Activated naive CD8-positive, alpha-beta T cell (primary cell): ENCODE data around the gene DDX41.
"Not testable (repeated sequence)": the region's sequence is repeated elsewhere in the genome, so short reads cannot be mapped to it uniquely, and the experiment has no call there.

Experiments used
- H3K27ac Mint-ChIP-seq: one replicate; pipeline ENCODE4 v1.8.0; 2021; ENCODE audit warnings: mixed read lengths
- H3K27me3 Mint-ChIP-seq: one replicate; pipeline ENCODE4 v1.8.0; 2021; ENCODE audit warnings: mixed read lengths
- H3K36me3 Mint-ChIP-seq: one replicate; pipeline ENCODE4 v1.8.0; 2021; ENCODE audit warnings: mixed read lengths
- H3K4me1 Mint-ChIP-seq: one replicate; pipeline ENCODE4 v1.8.0; 2021; ENCODE audit warnings: low read depth, mixed read lengths
- H3K4me3 Mint-ChIP-seq: one replicate; pipeline ENCODE4 v1.8.0; 2021; ENCODE audit warnings: mild to moderate bottlenecking, mixed read lengths
- H3K9me3 Mint-ChIP-seq: one replicate; pipeline ENCODE4 v1.8.0; 2021; ENCODE audit warnings: low read depth, mixed read lengths

The DDX41 gene

DNA sequence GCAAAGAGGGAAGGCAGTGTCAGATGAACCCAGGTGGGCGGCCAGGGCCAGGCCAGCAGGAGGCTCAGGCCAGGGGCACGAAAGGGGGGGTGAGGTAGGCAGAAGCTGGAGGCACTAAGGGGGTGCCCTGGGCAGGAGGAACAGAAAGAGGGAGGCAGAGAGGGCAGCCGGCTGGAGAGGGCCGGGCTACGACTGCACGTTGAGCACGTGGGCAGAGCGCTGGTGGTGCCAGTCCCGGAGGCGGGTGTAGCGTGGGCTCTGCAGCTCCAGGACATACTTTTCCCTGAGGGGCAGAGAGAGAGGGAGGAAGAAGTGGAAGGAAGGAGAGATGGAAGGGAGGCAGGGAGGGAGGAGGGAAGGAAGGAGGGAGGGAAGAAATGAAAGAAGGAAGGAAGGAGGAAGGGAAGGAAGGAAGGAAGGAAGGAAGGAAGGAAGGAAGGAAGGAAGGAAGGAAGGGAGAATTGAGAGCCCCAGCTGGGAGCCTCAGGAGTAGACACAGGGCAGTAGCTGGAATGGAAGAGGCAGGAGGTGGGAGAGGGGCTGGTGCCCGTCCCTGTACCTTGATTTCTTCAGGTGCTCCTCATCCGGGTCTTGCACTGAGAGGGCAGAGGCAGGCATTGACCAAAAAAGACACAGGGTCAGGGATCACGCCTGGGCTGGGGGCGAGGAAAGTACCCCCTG is 26.3 kb downstream of the DDX41 start:
- Mint-ChIP-seq H3K36me3 (no peaks in the 10 kb centered on the region), H3K4me1 (peaks cover 11% of the 10 kb centered on the region)

DNA sequence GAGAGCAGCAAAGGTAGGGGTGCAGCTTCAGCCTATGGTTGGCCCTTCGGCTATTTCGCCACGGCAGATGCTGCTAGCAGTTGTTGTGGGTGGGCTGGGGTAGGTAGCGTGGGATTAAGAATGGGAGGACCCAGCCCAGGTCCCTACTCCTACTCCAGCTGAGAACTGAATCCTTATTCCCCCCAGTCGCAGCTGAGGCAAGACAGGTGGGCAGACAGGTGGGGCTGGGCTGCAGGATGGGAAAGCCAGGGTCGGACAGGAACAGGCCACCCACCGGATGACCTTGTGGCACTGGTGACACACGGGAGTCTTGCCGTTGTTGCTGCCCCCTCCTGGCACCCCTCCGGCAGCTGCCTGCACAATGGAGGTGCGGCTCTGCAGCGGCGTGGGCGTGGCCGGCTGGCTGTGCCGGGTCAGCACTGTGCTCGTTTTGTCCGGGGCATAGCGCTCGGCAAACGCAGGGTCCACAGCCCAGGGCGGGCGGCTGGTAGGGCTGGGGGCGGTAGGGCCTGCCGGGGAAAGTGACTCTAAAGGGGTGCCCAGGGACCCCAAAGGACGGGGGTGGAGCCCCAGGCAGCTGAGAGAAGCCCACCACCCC is 27.5 kb downstream of the DDX41 start:
- no peaks in the 10 kb centered on the region for H3K36me3 Mint-ChIP-seq
- H3K27ac Mint-ChIP-seq: no peak overlapping the region
- no peak overlapping the region for H3K4me3 Mint-ChIP-seq
- peaks cover 8% of the 10 kb centered on the region for H3K4me1 Mint-ChIP-seq
- no peaks in the 10 kb centered on the region for H3K9me3 Mint-ChIP-seq
- no peaks in the 10 kb centered on the region for H3K27me3 Mint-ChIP-seq

More for the DNA sequence above, 26.3 kb downstream of the DDX41 start:
- H3K27ac Mint-ChIP-seq: no peak overlapping the region
- H3K9me3 Mint-ChIP-seq: no peaks in the 10 kb centered on the region
- no peaks in the 10 kb centered on the region for H3K27me3 Mint-ChIP-seq
- no peak overlapping the region for H3K4me3 Mint-ChIP-seq

DNA sequence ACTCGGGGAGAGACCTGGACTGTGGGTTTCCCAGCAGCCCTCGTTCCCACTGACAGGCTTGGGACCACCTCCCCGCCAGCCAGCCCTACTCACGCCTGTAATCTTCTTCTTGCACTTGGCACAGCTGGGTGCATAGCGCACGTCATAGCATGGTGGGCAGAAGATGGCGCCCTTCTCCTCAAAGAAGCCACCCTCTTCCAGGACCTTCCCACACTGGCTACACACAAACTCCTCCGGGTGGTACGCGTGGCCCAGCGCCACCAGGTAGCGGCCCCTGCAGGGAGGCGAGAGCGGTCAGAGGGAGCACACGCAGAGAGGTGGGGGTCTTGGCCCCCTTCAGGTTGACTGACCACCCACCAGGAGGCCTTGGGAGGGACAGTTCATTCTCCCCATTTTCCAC is 28.8 kb downstream of the DDX41 start:
- Mint-ChIP-seq H3K9me3 (no peaks in the 10 kb centered on the region), H3K36me3 (no peaks in the 10 kb centered on the region)

DNA sequence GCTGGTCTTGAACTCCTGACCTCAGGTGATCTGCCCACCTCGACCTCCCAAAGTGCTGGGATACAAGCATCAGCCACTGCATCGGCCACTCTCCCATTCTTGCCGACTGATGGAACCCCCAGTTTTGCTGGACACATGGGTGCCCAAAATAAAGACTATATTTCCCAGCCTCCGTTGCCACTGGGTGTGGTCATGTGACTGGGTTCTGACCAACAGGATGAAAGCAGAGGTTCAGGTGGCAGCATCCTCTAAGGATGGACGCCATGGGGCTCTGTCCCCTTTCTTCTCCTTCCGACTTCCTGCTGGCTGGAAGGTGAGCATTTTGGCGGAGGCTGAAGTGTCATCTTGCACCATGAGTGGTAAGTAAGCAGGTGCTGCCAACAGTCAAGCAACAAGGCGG is 29.6 kb downstream of the DDX41 start:
- H3K4me3 Mint-ChIP-seq: no peak overlapping the region
- H3K36me3 Mint-ChIP-seq: no peaks in the 10 kb centered on the region
- H3K9me3 Mint-ChIP-seq: no peaks in the 10 kb centered on the region
- no peaks in the 10 kb centered on the region for H3K27me3 Mint-ChIP-seq
- no peak overlapping the region for H3K27ac Mint-ChIP-seq
- H3K4me1 Mint-ChIP-seq: no peaks in the 10 kb centered on the region

More for the DNA sequence above, 28.8 kb downstream of the DDX41 start:
- Mint-ChIP-seq H3K27me3 (no peaks in the 10 kb centered on the region), H3K4me3 (no peak overlapping the region), H3K4me1 (no peaks in the 10 kb centered on the region), H3K27ac (no peak overlapping the region)

DNA sequence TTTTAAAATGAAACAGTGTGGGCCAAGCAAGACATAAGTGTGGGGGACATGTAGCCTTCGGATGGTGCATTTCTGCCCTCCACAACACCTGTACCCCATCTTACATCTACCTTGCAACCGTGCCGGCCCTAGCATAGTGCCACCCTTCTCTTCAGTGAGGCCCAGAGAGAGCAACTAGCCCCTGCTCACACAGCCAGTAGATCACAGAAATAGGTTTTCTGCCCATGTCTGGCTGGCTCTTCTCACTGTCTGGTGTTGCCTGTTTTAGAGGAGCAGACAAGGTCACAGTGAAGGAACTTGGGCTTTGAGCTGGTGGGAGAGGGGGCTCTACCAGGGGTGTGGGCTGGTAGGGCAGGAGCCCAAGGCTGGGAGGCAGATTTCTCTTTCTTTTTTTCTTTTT is 30.5 kb downstream of the DDX41 start:
- Mint-ChIP-seq H3K27me3 (no peaks in the 10 kb centered on the region), H3K27ac (no peak overlapping the region), H3K9me3 (no peaks in the 10 kb centered on the region), H3K4me1 (no peaks in the 10 kb centered on the region), H3K36me3 (no peaks in the 10 kb centered on the region), H3K4me3 (no peak overlapping the region)

DNA sequence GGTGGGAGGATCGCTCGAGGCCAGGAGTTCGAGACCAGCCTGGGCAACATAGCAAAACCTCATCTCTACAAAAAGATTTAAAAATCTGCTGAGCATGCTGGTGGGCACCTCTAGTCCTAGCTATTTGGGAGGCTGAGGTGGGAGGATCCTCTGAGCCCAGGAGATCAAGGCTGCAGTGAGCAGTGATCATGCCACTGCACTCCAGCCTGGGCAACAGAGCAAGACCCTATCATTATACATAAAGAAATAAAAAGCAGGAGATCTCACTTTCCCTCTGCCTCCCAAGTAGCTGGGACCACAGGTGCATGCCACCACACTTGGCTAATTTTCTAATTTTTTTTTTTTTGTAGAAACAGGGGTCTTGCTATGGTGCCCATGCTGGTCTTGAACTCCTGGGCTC is 31.0 kb downstream of the DDX41 start:
- H3K4me1 Mint-ChIP-seq, H3K9me3 Mint-ChIP-seq, H3K27me3 Mint-ChIP-seq, H3K27ac Mint-ChIP-seq, H3K4me3 Mint-ChIP-seq, H3K36me3 Mint-ChIP-seq: not testable (repeated sequence)

DNA sequence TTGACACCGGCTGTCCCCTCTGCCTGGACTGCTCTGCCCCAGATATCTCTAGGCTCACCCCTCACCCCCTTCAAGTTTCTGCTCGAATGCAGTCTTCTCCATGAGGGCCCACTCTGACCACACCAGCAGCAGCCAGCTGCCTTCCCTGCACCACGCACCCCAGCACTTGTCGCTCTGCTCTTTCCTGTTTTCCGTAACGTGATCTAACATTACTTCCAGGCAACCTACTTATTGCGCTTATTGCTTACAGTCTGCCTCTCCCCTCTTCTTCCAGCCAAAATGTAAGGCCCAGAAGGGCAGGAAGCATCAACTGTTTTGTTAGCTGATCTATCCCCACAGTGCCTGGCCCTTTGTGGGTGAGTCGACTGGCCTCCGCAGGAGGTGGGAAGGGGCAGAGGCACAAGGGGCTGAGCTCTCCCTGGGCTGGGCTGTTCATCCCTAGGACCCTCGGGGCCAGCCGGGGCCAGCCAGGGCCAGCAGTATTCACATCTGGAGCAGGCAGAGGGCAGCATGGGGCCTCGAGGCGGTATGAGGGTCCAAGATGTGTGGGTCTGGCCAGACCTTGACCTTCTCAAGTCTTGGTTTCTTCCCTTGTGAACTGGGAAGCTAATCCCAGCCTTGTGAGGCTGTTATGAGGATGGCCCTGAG is 31.7 kb downstream of the DDX41 start:
- Mint-ChIP-seq H3K4me1 (peaks cover 2% of the 10 kb centered on the region), H3K4me3 (no peak overlapping the region), H3K27me3 (no peaks in the 10 kb centered on the region), H3K9me3 (no peaks in the 10 kb centered on the region), H3K27ac (no peak overlapping the region), H3K36me3 (no peaks in the 10 kb centered on the region)

DNA sequence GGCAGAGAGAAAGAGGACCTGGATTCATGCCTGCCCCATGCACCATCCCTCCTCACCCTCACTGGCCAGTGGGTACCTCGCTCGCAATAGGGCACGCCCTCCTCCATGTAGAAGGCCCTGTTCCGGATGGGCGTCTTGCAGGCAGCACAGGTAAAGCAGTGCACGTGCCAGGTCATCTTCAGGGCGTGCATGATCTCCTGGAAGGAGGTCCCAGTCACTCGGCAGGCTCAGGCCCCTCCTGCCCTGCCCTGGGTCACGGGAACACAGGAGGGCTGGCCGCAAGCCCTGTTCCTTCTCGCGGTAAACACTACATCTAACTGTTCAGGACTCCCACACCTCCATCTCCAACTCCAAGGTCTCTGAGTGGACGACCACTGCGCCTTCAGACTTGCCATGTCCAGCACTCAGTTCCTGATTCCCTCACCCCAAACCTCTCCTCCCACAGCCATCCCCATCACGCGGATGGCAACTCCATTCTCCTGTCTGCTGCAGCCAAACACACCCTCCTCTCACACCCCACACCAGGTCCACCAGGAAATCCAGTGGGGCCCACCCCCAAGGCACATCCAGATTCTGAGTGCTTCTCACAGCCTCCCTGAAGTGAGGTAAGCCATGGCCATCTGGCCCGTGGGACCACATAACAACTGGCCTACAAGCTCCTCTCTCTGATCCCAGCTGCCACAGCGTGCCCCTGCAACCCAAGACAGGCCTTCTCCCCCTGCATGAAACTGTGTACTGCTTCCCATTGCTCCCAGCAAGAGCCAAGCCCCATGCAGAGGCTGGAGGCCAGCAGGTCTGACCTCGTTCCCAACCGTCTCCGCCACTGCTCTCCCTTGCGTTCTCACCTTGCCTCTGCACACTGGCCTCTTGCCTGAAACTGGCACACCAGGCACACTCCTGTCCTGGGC is 32.5 kb downstream of the DDX41 start:
- Mint-ChIP-seq H3K27ac (no peak overlapping the region), H3K4me3 (no peak overlapping the region), H3K36me3 (no peaks in the 10 kb centered on the region), H3K27me3 (no peaks in the 10 kb centered on the region), H3K4me1 (peaks cover 9% of the 10 kb centered on the region), H3K9me3 (no peaks in the 10 kb centered on the region)

DNA sequence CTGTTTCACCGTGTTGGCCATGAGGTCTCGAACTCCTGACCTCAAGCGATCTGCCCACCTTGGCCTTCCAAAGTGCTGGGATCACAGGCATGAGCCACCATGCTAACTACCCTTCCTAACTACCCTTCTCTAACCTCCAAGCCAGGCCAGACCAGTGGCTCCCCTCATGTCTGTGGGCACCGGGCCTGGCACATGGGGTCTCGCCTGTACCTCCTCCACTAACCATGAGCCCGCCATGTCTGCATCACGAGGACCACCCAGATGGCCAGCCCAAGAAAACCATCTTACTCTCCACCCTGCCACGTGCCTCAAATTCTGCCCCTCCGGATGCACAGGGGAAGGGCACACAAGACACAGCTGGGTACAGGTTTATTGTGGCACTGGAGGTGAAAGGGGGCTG is 33.7 kb downstream of the DDX41 start:
- H3K36me3 Mint-ChIP-seq: no peaks in the 10 kb centered on the region
- H3K27ac Mint-ChIP-seq: no peak overlapping the region
- no peaks in the 10 kb centered on the region for H3K27me3 Mint-ChIP-seq
- H3K4me1 Mint-ChIP-seq: peaks cover 20% of the 10 kb centered on the region
- H3K4me3 Mint-ChIP-seq: no peak overlapping the region
- H3K9me3 Mint-ChIP-seq: no peaks in the 10 kb centered on the region

DNA sequence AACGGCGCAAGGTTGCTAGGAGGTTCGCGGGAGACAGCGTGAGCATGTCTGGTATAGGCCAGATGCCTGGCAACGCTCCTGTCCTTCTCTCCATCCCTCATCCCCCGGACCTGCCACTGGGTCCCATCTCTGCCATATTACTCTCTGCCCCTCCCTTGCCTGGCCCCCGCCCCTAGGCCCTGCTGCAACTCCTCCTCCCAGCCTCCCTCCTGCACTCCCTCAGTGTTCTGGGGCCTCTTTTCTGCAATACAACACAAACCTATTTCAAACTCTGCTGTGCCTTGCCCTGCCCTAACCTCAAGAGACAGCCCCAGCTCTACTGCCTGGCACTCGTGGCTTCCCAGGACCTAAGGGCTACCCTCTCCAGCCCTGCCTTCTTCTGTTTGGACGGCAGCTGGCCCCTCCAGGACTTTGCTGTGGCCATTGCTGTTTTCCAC is 34.4 kb downstream of the DDX41 start:
- Mint-ChIP-seq H3K4me1 (peaks cover 24% of the 10 kb centered on the region), H3K36me3 (no peaks in the 10 kb centered on the region), H3K4me3 (no peak overlapping the region), H3K9me3 (no peaks in the 10 kb centered on the region), H3K27me3 (no peaks in the 10 kb centered on the region), H3K27ac (no peak overlapping the region)

DNA sequence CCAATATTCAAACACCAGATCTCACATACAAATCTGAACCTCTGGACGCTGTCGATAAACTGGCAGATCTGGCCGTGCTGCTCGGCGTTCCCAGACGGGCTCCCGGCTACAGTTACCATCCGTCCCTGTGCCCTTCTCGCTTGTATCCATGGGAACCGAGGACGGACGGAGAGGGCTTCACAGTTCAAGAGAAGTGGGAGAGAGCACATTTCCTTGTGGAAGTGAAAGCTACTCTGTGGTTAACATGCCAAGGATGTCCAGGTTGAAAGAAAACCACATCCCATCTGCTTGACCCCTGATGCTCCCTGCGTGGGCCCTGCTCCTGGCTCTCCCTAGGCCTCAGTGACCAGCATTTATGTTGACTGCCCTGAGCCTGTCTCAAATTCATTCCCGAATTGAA is 37.0 kb downstream of the DDX41 start:
- Mint-ChIP-seq H3K36me3 (no peaks in the 10 kb centered on the region), H3K9me3 (no peaks in the 10 kb centered on the region), H3K4me1 (peaks cover 42% of the 10 kb centered on the region), H3K27ac (peak overlapping the region; percentile 100), H3K27me3 (no peaks in the 10 kb centered on the region), H3K4me3 (no peak overlapping the region)

DNA sequence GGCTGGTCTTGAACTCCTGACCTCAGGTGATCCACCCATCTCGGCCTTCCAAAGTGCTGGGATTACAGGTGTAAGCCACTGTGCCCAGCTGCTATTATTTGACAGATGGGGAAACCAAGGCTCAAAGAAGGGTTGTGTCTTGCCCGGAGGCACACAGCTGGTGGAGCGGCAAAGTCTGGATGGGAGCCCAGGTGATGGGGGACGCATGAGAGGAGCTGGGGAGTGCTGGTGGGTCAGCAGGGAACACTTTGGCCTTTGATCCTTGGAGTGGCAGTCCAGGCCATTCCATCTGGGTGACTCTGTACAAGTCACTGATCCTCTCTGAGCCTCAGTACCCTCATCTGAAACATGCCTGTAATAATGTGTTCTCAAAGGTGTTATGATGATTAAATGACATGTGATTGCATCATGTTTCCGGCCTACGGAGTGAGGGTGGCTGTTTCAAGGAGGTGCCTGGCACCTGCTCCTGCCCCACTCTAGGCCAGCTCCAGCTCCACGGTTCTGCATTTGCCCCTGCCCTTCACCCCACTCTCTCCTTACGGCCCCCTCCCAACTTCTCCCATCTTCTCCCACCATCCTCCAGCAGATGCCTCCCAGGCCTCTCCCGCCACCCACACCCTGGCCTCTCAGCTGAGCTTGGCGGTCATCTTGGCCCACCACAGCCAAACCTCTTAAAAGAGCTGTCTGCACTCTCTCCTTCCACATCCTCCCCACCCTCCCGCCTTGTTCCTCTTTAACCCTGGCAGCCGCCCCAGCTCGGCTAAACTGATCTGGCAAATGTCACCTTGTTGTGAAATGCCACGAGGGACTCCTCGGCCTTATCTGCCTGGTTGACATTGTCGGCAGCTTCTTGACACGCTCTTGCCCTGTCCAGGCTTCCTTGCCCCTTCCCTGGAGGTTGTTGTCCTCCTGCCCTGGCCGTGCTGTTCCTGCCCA is 37.8 kb downstream of the DDX41 start:
- peak overlapping the region; percentile 66 for H3K4me3 Mint-ChIP-seq
- H3K27ac Mint-ChIP-seq: peak overlapping the region; percentile 100
- H3K27me3 Mint-ChIP-seq: no peaks in the 10 kb centered on the region
- peaks cover 50% of the 10 kb centered on the region for H3K4me1 Mint-ChIP-seq
- no peaks in the 10 kb centered on the region for H3K36me3 Mint-ChIP-seq
- H3K9me3 Mint-ChIP-seq: no peaks in the 10 kb centered on the region

DNA sequence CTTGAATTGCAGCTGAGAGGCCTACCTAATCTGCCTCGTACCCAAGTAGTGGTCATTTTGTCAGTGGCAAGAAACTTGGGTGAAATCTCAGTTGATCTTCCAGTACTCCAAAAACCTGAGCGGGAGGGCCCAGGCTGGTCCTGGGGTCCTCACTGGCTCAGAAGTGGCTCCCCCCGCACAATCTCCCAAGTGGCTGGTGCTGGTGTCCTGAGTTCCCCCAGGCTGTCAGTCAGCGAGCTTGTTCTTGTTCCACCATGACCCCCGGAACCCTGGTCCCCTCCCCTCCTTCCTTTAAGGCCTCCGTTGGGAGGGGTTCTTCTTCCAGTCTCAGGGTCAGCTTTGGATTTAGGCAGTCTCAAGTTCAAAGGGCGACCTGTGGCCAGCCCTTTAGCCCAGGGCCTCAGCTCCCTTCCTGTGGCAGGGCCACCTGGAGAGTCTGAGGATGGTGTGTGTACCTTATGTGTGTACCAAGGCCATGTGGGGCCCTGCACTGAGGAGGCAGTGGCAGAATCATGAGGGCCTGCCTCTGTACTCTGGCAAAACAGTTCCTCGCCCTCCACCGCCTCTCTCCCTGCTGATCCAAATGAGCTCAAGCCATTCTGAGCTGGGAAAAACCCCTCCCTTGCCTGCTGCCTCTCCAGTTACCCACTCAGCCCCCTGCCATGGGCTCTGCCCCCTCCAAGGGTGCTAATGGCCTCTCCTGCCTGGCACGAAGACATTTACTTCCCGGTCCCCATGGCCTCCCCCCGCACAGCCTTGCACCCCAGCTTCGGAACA is 38.9 kb downstream of the DDX41 start:
- Mint-ChIP-seq H3K27ac (peak overlapping the region; percentile 79), H3K36me3 (no peaks in the 10 kb centered on the region), H3K27me3 (no peaks in the 10 kb centered on the region), H3K4me3 (no peak overlapping the region), H3K4me1 (peaks cover 52% of the 10 kb centered on the region), H3K9me3 (no peaks in the 10 kb centered on the region)
